Umbilical cord (tissue), 2 donors: ENCODE results near the gene STAT5B. TPM values are rescaled to one million over a fixed set of nuclear protein-coding genes. Genes with fewer than 3 reads are reported as not detected.

Experiments used
- DNase-seq: peaks from one replicate; pipeline ENCODE4 v3.0.0-alpha.2; 2015; ENCODE audit warnings: low spot score
- total RNA-seq: library from RNA; depleted of rRNA; stranded (reverse); fragments of >200 nt; gene quantifications from one replicate; pipeline ENCODE4 v1.2.3, GENCODE V29; 2014; ENCODE audit warnings: low replicate concordance; ENCODE audit not compliant: insufficient read depth

The STAT5B gene
- total RNA-seq, 1 donor from 2014 or later, result 51.8 TPM

DNA sequence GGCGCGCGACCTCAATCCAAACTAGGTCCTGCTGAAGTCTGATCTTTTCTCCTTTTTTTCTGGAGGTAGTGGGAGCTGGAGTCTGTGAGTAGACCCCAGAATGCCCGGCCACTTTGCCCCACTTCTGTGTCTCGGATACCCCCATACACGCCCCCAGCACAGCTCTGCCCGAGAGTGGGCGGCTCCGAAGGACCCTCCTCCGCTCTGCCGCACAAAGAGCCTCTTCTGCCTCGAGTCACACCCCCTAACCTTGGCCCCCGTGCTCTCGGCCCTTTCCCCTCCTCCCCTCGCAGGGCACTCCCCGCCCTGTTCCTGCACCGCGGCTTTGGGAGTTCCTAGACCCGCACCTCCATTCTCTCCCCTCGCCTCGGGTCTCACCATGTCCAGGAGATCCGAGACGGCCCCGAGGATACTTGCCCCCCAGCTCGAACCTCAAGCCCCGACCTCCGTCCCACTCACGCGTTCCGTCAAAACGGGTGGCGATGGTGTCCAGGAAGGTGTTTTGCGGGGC, 95.7 kb downstream of the STAT5B start:
- DNase-seq, result no peak

DNA sequence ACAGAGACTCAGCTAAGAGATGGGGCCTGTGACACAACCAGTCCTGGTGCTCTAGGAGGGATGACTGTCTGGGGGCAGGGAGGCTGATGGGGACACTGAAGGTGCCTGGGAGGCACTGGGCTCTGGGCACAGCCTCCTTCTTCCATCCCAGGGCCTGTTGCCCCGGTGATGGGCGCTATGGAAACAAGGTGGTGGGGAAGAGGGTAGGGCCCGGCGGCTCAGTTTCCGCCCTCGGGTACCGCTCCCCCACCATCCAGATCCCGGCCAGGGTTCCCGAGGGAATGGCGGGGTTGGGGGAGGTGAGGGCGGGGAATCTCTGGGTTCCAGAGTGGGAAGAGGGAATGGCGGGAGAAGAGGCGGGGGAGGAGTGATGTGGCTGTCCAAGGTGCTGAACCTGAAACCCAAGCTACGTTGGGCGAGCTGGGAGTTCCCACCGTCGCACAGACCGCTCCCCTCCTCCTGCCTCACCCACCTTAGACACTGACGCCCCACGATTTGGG, 96.2 kb downstream of the STAT5B start:
- peak; percentile 56 for DNase-seq

DNA sequence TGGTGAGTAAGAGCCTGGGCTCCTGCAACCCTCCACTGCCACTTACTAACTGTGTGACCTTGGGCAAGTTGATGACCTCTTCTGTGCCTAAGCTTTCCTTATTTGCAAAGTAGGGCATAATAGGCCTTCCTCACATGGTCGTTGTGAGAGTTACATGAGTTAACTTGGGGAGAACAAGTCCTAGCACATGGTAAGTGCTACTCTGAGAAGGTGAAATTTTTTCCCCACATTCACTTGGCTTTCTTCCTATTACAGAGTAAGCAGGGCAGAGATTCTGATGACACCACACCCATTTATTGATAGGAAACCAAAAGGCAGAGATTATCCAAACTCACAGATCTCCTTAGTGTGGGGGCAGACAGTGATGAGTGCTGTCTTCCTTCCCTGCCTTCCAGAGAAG, 96.9 kb downstream of the STAT5B start:
- no peak for DNase-seq

DNA sequence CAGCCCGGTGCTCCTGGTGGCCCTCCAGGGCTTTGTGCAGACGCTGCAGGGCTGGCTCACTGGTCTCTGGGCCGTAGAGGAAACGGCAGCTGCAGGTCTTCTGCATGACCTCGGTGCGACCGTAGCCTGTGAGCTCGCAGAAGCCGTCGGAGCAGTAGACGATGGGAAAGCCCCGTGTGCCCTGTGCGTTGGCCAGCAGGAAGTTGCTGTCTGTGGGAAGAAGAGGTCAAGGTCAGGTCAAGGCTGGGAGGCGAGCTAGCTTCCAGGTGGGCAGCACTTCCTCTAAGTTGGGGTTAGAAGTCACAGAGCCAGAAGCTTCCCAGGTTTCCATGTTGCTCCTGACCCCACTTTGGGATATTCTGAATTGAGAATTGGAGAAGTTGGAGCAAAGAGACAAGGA, 97.4 kb downstream of the STAT5B start:
- no peak for DNase-seq

DNA sequence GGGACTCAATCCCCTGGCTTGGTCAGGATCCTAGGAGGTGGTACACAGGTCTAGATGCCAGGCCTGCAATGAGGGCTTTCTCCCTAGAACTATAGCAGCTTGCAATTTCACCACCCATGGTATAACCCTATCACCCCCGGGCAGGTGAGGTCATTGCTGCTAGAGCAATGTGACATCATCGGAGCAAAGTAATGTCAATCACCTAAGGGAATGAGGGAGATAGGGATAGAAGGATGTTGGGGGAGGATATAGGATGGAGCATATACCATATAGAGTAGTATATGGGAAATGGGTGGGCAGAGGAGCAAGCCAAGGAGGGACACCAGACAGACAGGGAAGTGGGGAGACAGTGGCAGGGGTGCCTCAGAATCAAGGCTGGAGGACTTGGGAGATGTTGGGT, 98.5 kb downstream of the STAT5B start:
- no peak for DNase-seq

DNA sequence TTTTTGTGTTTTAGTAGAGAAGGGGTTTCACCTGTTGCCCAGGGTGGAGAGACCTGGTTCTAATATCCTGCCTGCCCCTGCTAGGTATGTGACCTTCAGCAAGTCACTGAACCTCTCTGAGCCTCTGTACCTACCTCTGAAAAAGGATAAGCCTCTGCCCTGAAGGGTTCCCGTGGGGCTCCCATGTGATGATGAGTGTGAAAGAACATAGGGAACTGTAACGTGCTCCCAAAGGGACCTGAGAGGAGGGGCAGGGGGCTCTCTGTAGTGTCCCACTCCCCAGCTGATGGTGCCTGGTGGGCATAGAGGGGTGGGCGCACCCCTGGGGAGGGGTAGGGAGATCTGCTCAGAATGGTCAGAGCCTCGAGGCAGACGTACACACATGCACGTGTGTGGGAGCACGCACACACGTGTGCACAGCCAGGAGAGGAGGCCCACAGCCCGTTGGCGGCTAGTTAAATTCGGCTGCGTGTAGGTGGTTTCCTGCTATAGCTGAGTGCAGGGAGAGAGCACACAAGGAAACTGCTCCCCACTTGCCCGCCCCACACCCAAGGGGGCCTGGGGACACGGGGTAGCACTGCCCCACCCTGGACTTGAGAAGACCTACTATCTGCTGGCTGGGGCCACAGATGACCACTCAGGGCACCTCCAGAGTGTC, 101.9 kb downstream of the STAT5B start:
- no peak for DNase-seq

DNA sequence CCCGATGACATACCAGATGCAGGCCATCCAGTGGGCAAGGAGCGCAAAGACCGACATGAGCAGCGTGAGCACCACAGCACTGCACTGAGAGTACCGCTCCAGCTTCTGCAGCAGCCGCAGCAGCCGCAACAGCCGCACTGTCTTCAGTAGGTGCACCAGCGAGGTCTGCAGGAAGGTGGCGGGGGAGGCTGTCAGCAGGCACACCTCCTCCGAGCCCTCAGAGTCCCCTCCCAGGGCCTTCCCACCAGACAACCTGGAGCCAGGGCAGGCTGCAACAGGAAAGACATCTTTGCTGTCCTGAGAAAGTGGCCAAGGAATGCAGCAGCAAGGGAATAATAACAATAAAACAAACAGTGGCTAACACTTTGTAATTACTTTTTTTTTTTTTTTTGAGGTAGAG, 104.4 kb downstream of the STAT5B start:
- peak; percentile 54 for DNase-seq

DNA sequence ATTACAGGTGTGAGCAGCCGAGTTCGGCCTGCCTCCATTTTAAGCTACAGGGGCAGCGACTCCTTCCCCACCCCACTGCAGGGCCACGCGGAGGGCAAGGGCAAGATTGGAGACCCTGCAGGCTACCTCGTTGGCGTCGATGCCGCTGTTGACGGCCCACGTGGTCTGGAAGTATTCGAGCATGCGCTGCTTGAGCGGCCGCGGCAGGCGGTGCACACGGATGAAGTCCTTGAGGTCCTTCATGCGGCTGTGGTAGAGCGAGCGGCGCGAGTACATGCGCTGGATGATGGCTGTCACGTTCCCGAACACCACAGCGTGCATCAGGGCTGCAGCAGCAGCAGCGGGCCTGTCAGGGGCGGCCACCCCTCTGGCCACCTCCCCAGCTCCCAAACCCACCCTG, 106.8 kb downstream of the STAT5B start:
- no peak for DNase-seq

DNA sequence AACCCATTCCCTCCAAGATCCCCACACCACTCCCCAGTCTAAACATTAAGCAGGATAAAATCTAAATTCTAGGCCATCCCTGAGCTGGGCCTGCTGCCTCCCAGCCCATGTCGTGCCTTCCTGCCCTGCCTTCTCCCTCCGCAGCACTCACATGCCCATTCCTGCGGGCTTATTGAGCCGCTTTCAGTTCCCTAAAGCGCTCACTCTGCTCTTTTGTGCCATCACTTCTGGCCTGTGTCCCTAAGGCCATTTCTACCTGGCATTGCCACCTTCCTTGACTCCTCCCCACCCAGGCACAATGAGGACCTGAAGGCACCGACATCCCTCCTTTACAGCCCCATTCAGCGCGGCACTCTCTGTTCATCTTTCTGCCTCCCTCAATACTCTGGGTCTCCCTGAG, 108.4 kb downstream of the STAT5B start:
- DNase-seq, result no peak

DNA sequence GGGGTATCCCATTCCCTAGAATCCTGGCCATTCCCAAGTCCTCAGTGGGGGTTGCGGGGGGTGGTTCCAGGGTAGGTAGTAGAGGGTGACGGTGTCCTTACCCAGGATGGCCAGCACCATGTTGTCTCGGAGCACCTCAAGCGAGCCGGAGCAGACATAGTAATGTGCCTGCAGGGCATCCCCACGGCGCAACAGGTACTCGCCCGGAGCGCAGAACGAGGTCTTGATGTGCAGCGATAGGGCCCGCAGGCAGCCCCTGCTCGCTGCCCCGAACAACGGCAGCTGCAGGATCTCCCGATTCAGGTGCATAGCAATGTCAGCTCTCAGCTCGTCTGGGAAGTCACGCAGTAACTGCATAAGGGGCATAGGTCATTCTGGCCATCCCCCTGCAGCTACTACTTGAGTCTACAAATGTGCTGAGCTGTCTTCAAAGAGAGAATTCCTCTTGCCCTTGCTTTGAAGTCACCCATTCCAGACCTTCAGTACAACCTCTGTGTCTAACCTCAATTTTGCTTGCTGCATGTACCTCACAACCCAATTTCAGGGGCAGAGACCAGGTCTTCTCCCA, 109.9 kb downstream of the STAT5B start:
- DNase-seq, result no peak

DNA sequence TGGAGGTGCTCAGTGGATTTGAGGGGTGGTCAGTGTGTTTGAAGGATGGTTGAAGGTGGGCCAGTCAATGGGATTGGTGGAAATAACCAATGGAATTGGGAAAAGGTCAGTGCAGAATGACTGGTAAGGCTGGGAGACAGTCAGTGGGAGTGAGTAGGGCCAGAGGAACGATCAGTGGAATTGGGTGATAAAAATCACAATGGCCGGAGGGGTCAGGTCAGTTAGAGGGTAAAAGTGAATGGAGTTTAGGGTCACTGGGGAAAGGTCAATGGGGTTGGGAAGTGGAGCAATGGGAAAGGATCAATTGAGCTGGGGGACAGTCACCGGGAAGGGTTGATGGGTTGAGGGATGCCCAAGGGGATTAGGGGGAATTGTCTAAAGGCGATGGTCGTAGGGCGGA, 110.4 kb downstream of the STAT5B start:
- no peak for DNase-seq

DNA sequence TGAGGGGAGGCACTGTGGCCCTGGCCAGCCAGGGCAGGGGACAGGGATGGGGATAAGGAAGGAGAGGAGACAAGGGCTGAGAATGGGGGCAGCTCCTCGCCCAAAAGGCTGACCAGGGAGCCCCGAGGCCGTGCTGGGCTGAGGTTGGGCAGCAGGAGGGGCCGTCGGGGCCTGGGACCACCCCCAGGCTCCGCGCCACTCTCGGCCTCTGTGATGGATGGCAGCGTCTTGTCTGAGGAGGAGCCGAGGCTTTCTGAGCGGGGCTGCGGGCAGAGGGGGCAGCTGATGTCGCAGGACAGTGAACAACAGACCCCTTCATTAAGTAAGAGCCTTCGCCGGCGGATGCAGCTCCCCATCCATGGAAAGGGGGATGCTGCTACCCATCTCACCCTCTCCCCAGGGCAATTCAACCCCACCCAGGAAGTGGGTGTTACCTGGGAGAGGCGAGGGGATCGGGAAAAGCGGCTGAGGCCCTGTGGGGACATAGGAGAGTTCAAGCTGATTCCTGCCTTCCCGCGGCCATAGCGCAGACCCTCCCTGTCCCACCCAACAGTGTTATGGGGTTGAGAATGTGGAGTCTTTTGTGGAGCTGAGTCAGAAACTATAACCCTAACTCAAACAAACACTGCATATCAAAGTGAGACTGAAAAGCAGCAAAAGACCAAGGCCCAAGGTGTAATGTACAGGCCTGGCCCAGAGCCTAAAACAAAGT, 112.3 kb downstream of the STAT5B start:
- no peak for DNase-seq

DNA sequence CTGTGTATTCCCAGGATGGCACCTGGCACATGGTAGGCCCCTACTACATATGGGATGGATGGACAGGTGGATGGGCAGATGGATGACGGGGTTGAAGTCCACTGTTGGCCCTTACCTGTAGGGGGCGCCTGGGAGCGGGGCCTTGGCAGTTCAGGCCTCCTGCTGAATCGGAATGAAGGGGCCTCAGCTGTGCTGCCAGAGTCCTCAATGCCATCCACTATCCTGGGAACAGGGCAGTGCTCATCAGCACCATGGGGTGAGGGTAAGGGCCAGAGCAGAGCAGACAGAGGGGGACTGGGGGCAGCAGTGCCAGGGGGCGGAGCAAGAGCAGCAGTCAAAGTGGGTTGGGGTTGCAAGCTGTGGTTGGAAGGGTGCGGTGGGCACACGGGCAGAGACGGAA, 113.1 kb downstream of the STAT5B start:
- no peak for DNase-seq

DNA sequence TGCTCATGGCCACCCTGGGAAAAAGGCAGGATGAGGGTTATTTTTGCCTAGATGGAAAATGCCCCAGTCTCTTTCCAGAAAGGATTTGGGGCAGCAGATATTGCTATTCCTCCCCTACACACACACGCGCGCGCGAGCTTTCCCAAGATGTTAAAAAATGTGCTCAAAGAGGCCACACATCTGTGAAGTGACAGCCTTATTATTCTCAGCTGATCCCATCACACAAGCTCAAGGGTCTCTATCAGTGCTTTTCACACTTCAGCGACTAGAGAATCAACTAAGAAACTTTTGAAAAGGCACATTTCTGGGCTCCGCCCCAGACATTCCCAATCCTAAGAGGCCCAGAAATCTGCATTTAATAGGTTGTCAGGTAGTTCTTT, 115.7 kb downstream of the STAT5B start:
- DNase-seq, result no peak

DNA sequence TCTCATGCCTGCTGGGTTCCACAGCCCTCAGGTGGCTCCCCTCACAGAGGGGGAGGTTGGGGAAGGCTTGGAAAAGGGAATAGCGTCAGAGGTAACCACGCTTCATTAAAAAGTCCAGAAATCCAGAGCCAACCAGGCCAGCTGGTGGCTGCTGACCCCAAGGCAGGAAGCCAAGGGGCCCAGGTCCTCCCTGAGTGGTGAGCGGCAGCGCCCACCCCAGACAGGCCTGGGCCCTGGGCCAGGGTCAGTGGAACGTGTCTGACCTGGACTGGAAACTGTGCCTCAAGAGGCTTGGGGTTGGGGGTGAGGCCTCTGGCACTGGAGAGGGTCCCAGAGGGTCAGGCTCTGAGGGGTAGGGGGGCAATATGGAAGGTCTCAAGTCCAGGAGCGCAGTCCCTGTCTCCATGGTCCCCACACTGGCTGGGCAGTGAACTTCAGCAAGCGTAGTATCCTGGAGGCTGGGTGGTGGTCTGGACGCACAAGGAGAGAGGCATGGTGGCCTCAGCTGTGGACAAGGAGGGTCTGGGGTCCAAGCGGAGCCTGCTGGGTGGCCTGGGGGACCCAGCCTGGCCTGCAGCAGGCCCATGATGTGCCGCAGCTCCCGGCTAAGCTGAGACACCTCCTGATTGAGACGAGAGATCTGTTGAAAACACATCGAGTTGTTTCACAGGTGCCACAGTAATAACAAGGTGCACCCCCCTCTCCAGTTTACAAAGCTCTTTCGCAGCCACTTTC, 116.2 kb downstream of the STAT5B start:
- DNase-seq, result no peak

DNA sequence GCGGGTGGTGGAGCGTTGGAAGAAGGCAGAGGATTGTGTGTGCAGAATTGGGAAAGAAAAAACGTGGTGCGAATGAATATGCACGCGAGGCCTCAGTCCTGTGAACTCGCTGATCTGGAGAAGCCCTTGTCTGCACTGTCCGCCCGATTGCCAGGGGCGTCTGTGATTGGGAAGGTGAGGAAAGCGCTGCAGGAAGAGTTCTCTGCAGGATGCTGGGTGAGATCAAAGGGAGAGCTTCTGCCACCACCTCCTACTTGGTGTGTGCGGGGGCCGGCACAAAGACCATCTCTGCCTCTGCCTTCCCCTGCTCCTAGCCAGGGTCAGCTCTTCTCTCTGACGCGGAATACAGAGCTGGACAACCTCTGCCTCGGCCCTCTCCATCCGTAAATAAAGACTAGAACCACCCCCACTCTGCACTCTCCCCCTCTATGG, 120.6 kb downstream of the STAT5B start:
- no peak for DNase-seq

DNA sequence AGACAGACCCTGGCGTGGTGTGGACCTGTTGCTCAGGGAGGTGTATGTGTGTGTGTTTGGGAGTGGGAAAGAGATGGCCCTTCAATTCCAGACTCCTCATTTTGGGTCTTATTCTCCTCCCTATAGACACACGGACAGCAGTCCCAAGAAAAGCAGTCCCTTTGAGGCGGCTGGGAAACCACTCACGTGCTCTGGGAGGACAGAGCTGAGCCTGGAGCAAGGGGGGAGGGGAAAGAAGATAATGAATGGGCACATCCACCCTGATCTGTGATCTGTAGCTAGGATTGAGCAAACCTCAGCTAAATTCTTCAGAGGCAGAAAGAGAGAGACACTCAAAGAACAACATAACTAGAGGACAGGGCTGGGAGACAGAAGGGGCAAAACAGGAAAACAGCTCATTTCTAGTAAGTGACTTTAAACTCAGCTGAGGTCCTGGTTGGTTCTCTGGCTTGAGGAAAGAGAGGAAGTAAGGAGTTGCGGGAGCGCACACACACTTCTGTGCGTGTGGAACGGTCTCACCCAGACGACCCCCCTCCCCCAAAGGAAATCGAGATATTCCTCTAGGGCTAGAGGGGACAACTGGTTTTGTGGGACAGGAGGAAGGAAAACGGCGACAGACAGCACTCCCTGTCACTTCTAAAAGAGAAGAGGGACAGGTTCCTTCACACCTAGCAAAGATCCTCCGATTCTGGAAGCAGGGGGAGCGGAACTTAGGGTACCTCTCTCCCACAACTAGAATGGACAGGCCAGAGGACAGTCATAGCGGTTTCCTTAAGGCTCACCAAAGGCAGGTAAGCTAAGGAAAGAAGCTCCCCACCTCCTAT, 122.1 kb downstream of the STAT5B start:
- DNase-seq, result no peak
